HepG2 (cell line): ENCODE measurements around the gene NPC2. TPM values are rescaled to one million over a fixed set of nuclear protein-coding genes. Genes with fewer than 3 reads are reported as not detected.

ENCODE experiments used
- FOXC1 ChIP-seq: sonication (generic); formaldehyde crosslinking; IDR thresholded peaks from 2 replicates; pipeline ENCODE4 v1.8.0; 2022; ENCODE audit warnings: mild to moderate bottlenecking, missing genetic modification reagents, borderline replicate concordance
- GPN1 ChIP-seq: sonication (generic); formaldehyde crosslinking; IDR thresholded peaks from 2 replicates; pipeline ENCODE4 v1.5.1; 2020; ENCODE audit warnings: missing genetic modification reagents, borderline replicate concordance
- HDAC2 ChIP-seq: sonication (generic); formaldehyde crosslinking; IDR thresholded peaks from 2 replicates; pipeline ENCODE4 v1.4.0; 2020; ENCODE audit warnings: missing genetic modification reagents
- HMG20B ChIP-seq: conservative IDR thresholded peaks from 2 replicates; pipeline ENCODE4 v1.6.1; 2016; ENCODE audit warnings: missing genetic modification reagents, missing compliant biosample characterization
- IKZF1 ChIP-seq: fragments of 450-650 bp; IDR thresholded peaks from 2 replicates; pipeline ENCODE4 v1.7.1; 2016
- ISL2 ChIP-seq: sonication (generic); formaldehyde crosslinking; IDR thresholded peaks from 2 replicates; pipeline ENCODE4 v1.5.0; 2020; ENCODE audit warnings: missing genetic modification reagents
- PHF20 ChIP-seq: sonication (generic); formaldehyde crosslinking; IDR thresholded peaks from 2 replicates; pipeline ENCODE4 v1.5.0; 2020; ENCODE audit warnings: mild to moderate bottlenecking, missing genetic modification reagents
- RFXAP ChIP-seq: sonication (generic); formaldehyde crosslinking; IDR thresholded peaks from 2 replicates; pipeline ENCODE4 v1.4.0; 2020; ENCODE audit warnings: missing genetic modification reagents, borderline replicate concordance
- SP2 ChIP-seq: sonication (generic); formaldehyde crosslinking; IDR thresholded peaks from 2 replicates; pipeline ENCODE4 v1.5.1; 2020; ENCODE audit warnings: mild to moderate bottlenecking, missing genetic modification reagents
- ZNF703 ChIP-seq: sonication (generic); formaldehyde crosslinking; IDR thresholded peaks from 2 replicates; pipeline ENCODE4 v1.5.1; 2020; ENCODE audit warnings: missing genetic modification reagents, mild to moderate bottlenecking, moderate library complexity, borderline replicate concordance
- ZSCAN25 ChIP-seq: sonication (generic); formaldehyde crosslinking; IDR thresholded peaks from 2 replicates; pipeline ENCODE4 v1.8.0; 2022; ENCODE audit warnings: mild to moderate bottlenecking, missing genetic modification reagents
- polyA plus RNA-seq, 8 experiments: library from polyadenylated mRNA; depleted of rRNA in 3 of 8; stranded (reverse) in 7 of 8; unstranded in 1 of 8; fragments of >200 nt; fragmentation: Illumina TruSeq in 4 of 8; extraction: Trizol in 4 of 8; gene quantifications; 2 replicates each; pipeline versions ENCODE4 v1.2.1 to v1.2.3, GENCODE V29; 2011 to 2016; ENCODE audit warnings: low read depth in 4 of 8, missing spikeins in 1 of 8, mixed read lengths in 1 of 8; ENCODE audit not compliant: insufficient read depth in 1 of 8
- total RNA-seq, 5 experiments: library from RNA; depleted of rRNA; stranded (reverse); fragments of >200 nt; fragmentation: Illumina TruSeq; extraction: Trizol; gene quantifications; 2 replicates each; pipeline ENCODE4 v1.2.3, GENCODE V29; 2016; ENCODE audit warnings: low read depth in 1 of 5
- TF ChIP-seq, protein P1 (sequence below), 2 experiments: IDR thresholded peaks; 2 replicates each; pipeline ENCODE4 v1.6.1; 2011 to 2012; ENCODE audit warnings: low read length in 2 of 2, borderline replicate concordance in 1 of 2, low read depth in 1 of 2, mild to moderate bottlenecking in 1 of 2, moderate library complexity in 1 of 2
- TF ChIP-seq, protein P2 (sequence below): conservative IDR thresholded peaks from 2 replicates; pipeline ENCODE4 v1.6.1; 2018; ENCODE audit warnings: missing genetic modification reagents
- TF ChIP-seq, protein P3 (sequence below): sonication (generic); formaldehyde crosslinking; IDR thresholded peaks from 2 replicates; pipeline ENCODE4 v1.4.0; 2020; ENCODE audit warnings: missing genetic modification reagents
- TF ChIP-seq, protein P4 (sequence below): sonication (generic); formaldehyde crosslinking; IDR thresholded peaks from 2 replicates; pipeline ENCODE4 v1.4.0; 2020; ENCODE audit warnings: missing genetic modification reagents
- TF ChIP-seq, protein P5 (sequence below): sonication (generic); formaldehyde crosslinking; IDR thresholded peaks from 2 replicates; pipeline ENCODE4 v1.4.0; 2020; ENCODE audit warnings: missing genetic modification reagents
- TF ChIP-seq, protein P6 (sequence below): IDR thresholded peaks from 2 replicates; pipeline ENCODE4 v1.6.1; 2016; ENCODE audit warnings: missing compliant biosample characterization, missing genetic modification reagents, borderline replicate concordance
- TF ChIP-seq, protein P7 (sequence below): sonication (generic); formaldehyde crosslinking; IDR thresholded peaks from 2 replicates; pipeline ENCODE4 v1.9.0; 2021; ENCODE audit warnings: missing genetic modification reagents, borderline replicate concordance

The NPC2 gene
- total and polyA plus RNA-seq, 2 of the 13 experiments (the other 11 are each of a cell fraction or from before 2014, with no cell fraction given) = 132 to 164 TPM

DNA sequence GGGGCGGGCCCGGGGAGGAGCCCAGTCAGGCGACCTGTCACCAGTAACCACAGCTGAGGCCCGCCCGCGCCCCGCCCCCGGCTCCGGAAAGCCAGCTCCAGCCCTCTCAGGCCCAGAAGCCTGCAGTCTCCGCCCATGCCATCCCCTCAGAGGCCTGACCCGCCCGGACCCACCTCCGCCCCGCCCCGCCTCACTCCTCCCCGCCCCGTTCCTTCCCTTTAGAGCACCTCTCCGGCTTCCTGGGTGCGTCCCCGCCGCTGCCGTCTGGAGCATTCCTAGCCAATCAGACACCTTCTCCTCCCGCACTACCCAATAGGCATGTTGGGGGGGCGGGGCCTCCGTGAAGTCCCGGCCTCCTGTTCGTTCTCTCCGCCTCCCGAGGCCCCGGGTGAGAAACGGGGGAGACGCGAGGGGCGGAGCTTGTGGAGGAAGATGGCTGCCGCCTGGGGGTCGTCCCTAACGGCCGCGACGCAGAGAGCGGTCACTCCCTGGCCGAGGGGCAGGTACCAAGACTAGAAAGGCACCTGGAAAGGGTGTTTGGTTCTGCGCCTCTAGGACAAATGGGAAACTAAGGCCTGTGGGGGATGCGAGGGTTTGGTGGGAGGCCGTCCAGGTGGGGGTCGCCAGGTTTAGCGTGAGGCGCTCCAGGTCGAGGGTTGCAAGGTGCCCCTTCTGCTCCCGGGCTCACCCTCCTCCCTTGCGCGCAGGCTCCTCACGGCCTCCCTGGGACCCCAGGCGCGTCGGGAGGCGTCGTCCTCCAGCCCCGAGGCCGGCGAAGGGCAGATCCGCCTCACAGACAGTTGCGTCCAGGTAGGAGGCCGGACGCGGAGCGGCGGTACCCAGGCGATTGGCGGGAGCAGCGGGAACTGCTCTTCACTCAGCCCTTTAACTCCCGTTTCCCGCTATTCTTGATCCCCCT lies 497 bp upstream of the NPC2 start, which contains the start of gene ISCA2 (continued):
- TF ChIP-seq, protein P1, sequence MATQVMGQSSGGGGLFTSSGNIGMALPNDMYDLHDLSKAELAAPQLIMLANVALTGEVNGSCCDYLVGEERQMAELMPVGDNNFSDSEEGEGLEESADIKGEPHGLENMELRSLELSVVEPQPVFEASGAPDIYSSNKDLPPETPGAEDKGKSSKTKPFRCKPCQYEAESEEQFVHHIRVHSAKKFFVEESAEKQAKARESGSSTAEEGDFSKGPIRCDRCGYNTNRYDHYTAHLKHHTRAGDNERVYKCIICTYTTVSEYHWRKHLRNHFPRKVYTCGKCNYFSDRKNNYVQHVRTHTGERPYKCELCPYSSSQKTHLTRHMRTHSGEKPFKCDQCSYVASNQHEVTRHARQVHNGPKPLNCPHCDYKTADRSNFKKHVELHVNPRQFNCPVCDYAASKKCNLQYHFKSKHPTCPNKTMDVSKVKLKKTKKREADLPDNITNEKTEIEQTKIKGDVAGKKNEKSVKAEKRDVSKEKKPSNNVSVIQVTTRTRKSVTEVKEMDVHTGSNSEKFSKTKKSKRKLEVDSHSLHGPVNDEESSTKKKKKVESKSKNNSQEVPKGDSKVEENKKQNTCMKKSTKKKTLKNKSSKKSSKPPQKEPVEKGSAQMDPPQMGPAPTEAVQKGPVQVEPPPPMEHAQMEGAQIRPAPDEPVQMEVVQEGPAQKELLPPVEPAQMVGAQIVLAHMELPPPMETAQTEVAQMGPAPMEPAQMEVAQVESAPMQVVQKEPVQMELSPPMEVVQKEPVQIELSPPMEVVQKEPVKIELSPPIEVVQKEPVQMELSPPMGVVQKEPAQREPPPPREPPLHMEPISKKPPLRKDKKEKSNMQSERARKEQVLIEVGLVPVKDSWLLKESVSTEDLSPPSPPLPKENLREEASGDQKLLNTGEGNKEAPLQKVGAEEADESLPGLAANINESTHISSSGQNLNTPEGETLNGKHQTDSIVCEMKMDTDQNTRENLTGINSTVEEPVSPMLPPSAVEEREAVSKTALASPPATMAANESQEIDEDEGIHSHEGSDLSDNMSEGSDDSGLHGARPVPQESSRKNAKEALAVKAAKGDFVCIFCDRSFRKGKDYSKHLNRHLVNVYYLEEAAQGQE (IDR thresholded peaks at IDR 0.05; ENCODE audit: borderline replicate concordance in 1 of 2, low read depth in 1 of 2, low read length in 2 of 2) = no peak
- TF ChIP-seq, protein P2, sequence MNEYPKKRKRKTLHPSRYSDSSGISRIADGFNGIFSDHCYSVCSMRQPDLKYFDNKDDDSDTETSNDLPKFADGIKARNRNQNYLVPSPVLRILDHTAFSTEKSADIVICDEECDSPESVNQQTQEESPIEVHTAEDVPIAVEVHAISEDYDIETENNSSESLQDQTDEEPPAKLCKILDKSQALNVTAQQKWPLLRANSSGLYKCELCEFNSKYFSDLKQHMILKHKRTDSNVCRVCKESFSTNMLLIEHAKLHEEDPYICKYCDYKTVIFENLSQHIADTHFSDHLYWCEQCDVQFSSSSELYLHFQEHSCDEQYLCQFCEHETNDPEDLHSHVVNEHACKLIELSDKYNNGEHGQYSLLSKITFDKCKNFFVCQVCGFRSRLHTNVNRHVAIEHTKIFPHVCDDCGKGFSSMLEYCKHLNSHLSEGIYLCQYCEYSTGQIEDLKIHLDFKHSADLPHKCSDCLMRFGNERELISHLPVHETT (CRISPR knock-in tag) = no peak
- TF ChIP-seq, protein P3, sequence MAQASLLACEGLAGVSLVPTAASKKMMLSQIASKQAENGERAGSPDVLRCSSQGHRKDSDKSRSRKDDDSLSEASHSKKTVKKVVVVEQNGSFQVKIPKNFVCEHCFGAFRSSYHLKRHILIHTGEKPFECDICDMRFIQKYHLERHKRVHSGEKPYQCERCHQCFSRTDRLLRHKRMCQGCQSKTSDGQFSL (CRISPR knock-in tag) = no peak
- no peak for TF ChIP-seq ZNF703 (CRISPR knock-in tag)
- peak; percentile 69 for TF ChIP-seq PHF20 (CRISPR knock-in tag)
- no peak for TF ChIP-seq HDAC2
- peak; percentile 56; the same call in 1 of the 2 replicates for TF ChIP-seq ZSCAN25 (CRISPR knock-in tag)
- TF ChIP-seq, protein P4, sequence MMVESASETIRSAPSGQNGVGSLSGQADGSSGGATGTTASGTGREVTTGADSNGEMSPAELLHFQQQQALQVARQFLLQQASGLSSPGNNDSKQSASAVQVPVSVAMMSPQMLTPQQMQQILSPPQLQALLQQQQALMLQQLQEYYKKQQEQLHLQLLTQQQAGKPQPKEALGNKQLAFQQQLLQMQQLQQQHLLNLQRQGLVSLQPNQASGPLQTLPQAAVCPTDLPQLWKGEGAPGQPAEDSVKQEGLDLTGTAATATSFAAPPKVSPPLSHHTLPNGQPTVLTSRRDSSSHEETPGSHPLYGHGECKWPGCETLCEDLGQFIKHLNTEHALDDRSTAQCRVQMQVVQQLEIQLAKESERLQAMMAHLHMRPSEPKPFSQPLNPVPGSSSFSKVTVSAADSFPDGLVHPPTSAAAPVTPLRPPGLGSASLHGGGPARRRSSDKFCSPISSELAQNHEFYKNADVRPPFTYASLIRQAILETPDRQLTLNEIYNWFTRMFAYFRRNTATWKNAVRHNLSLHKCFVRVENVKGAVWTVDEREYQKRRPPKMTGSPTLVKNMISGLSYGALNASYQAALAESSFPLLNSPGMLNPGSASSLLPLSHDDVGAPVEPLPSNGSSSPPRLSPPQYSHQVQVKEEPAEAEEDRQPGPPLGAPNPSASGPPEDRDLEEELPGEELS (CRISPR knock-in tag) = no peak
- TF ChIP-seq IKZF1 = no peak
- TF ChIP-seq, protein P5, sequence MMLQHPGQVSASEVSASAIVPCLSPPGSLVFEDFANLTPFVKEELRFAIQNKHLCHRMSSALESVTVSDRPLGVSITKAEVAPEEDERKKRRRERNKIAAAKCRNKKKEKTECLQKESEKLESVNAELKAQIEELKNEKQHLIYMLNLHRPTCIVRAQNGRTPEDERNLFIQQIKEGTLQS = no peak
- TF ChIP-seq, protein P6, sequence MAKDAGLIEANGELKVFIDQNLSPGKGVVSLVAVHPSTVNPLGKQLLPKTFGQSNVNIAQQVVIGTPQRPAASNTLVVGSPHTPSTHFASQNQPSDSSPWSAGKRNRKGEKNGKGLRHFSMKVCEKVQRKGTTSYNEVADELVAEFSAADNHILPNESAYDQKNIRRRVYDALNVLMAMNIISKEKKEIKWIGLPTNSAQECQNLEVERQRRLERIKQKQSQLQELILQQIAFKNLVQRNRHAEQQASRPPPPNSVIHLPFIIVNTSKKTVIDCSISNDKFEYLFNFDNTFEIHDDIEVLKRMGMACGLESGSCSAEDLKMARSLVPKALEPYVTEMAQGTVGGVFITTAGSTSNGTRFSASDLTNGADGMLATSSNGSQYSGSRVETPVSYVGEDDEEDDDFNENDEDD (CRISPR knock-in tag) = no peak
- TF ChIP-seq SP2 (CRISPR knock-in tag) = peak; percentile 87
- no peak for TF ChIP-seq HMG20B
- TF ChIP-seq GPN1 = no peak
- TF ChIP-seq, protein P7, sequence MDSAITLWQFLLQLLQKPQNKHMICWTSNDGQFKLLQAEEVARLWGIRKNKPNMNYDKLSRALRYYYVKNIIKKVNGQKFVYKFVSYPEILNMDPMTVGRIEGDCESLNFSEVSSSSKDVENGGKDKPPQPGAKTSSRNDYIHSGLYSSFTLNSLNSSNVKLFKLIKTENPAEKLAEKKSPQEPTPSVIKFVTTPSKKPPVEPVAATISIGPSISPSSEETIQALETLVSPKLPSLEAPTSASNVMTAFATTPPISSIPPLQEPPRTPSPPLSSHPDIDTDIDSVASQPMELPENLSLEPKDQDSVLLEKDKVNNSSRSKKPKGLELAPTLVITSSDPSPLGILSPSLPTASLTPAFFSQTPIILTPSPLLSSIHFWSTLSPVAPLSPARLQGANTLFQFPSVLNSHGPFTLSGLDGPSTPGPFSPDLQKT (CRISPR knock-in tag) = no peak
- TF ChIP-seq RFXAP (CRISPR knock-in tag) = no peak
- TF ChIP-seq ISL2 (CRISPR knock-in tag) = no peak; the same call in 1 of the 2 replicates
- TF ChIP-seq FOXC1 = no peak
